Measurements from ENCODE around the gene HADHA.

Gene HADHA

DNA sequence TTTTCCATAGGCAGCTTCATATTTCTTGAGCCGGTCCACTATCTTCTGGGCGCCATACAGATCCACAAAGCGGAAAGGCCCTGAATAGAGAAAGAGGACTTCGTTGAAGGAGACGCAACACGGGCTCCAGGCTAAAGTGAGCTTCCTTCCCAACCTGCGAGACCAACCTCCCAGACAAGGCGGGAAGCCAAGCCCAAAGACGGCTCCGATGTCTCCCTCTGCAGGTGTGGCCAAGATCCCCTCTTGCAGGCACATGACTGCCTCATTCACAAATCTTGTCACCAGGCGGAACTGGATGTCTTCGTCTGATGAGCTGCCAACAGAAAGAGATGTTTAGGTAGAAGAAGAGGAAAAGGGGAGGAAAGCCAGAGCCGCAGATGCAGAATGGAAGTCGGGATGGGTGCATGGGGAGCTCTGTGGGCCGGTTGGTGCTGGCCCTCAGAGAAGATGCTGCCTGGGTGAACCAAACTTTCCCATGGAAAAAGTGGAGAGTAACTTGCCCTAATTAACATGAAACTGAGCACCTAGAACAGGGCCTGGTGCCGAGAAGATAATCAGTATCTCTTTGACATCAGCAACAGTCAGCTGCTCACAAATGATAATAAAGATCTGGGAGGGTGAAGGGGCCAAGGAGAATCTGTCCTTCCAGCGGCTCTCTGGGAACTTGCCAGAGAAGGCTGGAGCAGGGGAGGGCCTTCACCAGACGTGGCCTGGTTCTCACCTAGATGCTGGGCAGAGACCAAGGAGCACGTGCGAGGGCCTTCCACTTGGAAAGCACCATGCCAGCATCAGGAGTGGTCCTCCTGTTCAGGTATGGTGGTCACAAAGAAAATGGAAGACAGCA is 52.9 kb downstream of the HADHA start:
- no peak for DNase-seq (ENCODE audit: low read depth)

DNA sequence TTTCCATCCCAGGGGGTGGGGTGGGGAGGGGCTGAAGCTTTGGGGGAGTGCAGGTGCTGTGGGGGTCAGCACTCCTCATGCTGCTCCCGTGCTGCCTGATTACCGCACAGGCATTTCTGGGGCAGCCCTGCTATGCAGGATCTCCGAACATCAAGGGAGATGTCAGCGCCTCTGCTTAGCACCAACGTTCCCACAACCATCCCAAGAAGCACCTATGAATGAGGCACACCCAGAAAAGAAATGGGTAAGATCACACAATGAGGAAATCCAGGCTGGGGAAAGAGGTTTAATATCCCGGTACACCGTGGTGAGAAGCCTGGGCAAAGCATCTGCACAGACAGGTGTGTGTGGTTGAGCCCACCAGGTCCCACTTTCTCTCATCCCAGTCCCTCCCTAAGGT is 54.1 kb downstream of the HADHA start:
- no peak for DNase-seq (ENCODE audit: low read depth)

DNA sequence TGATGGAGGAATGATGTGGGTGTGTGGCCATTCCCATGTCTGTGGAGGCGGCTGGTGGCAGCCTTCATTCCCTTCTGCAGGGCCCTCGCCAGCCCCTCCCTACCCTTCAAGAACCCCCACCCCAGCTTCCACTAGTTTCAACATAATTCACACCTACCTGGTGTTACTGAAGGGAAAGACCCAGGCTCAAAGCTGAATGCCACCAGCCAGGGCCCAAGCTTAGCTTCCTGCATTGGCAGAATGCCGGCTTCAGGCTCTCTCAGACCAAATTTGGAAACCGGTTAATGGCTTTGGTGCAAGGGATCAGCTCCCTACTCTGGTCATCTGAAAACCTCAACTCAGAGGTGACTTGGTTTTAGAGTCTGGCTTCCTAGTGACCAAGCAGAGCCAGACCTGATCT is 54.7 kb downstream of the HADHA start:
- DNase-seq (ENCODE audit: low read depth), result no peak

DNA sequence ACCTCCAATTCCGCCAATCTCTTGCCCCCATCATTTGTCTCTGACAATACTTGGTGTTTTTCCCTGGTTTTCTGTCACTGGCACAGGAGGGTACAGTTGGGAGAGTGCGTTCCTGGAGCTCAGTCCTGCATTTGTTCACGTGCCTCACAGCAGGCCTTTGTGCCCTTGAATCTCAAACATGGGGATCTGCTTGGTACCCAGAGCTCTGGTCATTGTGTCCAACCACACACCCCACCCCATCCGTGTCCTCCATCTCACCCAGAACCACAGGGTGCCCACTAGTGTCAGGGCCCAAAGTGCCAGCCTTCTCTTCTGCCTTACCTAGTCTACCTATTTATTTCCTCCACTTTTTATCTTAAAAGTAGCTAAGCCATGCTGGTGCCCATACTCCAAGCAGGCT is 55.3 kb downstream of the HADHA start:
- no peak for DNase-seq (ENCODE audit: low read depth)

DNA sequence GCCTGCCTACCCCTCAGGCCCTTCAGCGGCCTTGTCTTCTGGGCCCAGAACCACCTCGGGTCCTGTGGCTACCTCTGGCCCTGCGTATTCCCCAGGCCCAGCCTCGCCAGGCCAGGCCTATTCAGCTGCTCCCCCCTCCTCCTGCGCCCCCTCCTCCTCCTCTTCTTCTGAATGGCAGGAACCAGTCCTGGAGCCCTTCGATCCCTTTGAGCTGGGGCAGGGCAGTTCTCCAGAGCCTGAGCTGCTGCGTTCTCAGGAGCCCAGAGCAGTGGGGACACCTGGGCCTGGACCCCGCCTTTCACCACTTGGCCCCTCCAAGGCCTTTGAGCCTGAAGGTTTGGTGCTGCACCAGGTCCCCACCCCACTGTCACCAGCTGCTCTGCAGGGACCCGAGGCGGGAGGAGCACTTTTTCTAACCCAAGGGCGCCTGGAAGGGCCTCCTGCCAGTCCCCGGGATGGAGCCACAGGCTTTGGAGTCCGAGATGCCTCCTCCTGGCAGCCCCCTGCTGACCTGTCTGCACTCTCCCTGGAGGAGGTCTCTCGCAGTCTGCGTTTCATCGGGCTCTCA is 56.8 kb downstream of the HADHA start:
- DNase-seq (ENCODE audit: low read depth), result no peak

DNA sequence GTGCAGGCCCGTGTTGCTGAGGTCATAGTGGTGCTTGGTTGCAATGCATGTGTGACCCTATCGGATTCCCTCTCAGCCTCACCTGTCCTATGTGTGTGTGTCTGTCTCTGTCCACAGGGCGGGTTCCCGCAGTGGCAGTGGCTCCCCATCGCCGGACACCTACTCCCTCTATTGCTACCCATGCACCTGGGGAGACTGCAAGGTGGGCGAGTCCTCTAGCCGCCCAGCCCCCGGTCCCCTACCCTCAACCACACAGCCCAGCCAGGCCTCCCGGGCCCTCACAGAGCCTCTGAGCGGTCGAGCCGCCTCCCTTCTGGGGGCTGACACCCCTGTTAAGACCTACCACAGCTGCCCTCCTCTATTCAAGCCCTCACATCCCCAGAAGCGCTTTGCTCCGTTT is 57.3 kb downstream of the HADHA start:
- DNase-seq (ENCODE audit: low read depth), result no peak

DNA sequence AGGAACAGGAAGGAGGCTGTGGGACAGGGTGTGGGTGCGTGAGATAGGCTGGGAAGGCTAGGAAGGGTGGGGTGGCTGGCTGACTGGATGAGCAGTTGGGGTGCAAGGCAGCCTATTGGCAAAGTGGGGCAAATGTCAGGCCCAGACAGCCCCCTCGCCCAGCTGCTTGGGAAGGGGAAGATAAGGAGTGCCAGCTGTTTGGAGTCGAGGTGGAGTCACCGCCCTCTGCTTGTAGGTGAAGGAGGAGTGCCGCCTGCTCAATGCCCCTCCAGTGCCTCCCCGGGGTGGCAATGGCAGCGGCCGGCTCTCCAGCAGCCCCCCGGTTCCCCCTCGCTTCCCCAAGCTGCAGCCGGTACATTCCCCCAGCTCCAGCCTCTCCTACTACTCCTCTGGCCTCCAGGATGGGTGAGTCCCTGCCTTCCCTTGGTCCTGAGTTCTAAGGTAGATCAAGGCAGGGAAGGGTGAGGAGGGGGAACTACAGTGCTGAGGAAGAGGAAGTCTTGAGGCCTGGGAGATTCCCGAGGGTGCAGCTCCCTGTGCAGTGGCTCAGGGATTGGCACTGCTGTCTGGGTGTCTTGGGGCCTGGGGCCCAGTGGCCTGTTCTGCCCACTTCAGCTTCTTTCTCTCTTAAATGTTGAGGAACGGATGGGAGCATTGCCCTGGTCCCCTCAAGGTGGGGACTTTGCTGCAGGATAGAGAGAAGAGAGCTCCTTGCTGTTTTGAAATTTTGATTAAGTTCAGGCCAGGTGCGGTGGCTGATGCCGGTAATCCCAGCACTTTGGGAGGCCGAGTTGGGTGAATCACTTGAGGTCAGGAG is 58.3 kb downstream of the HADHA start:
- DNase-seq (ENCODE audit: low read depth), result no peak

DNA sequence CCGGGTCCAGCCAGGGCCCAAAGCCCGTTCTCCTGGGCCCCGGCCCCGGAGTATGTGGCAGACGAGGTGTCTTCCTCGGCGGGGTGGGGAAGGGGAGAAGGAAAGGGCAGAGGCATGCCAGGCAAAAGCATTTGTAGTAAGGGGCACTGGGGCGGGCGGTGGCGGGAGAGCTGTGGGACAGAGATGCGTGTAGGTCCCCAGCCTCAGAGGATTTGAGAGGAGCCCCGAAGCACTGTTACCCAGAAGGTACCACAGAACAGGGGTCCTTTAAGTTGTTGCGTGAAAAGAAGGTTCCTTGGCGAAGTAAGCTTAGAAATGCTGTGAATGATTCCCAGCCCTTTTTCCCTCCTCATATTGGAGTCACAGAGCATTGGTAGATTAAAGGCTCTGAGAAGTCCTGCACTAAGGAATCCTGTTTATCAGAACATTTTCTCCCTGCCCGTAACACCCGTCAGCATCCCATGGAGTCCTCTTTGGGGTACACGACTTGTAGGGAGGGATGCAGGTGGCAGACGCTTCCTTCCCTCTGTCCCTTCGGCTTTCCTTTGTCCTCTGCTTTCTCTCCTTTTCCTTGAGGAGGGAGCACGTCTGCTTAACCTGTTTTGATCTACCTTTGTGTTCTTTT is 59.0 kb downstream of the HADHA start:
- DNase-seq (ENCODE audit: low read depth), result no peak

DNA sequence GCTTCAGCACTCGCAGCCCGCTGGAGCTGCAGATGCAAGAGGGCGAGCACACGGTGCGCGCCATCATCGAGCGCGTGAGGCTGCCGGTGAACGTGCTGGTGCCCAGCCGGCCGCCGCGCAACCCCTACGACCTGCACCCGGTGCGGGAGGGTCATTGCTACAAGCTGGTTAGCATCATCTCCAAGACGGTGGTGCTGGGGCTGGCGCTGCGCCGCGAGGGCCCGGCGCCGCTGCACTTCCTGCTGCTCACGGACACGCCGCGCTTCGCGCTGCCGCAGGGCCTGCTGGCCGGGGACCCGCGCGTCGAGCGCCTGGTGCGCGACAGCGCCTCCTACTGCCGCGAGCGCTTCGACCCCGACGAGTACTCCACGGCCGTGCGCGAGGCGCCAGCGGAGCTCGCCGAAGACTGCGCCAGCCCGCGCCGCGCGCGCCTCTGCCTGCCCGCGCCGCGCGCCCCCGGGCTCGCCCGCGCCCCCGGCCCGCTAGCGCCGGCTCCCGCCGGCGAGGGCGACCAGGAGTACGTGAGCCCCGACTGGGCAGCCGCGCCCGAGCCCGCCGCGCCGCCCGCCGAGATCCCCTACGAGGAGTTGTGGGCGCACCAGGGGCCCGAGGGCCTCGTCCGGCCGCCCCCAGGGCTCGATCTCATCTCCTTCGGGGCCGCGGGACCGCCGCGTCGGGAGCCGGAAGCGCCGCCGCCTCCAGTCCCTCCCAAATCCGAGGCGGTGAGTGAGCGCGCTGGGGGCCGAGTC is 59.7 kb downstream of the HADHA start:
- DNase-seq (ENCODE audit: low read depth), result peak; percentile 53

DNA sequence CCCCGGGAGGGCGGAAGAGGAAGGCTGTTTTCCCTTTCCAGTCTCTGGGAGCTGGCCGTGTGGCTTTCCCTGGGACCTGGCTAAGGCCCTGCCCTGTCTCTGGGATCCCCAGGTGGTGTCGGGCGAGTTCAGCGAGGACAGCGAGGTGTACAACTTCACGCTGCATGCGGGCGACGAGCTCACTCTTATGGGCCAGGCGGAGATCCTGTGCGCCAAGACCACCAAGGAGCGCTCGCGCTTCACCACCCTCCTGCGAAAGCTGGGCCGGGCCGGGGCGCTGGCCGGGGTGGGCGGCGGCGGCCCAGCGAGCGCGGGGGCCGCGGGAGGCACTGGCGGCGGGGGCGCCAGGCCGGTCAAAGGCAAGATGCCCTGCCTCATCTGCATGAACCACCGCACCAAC is 60.3 kb downstream of the HADHA start:
- DNase-seq (ENCODE audit: low read depth), result no peak

DNA sequence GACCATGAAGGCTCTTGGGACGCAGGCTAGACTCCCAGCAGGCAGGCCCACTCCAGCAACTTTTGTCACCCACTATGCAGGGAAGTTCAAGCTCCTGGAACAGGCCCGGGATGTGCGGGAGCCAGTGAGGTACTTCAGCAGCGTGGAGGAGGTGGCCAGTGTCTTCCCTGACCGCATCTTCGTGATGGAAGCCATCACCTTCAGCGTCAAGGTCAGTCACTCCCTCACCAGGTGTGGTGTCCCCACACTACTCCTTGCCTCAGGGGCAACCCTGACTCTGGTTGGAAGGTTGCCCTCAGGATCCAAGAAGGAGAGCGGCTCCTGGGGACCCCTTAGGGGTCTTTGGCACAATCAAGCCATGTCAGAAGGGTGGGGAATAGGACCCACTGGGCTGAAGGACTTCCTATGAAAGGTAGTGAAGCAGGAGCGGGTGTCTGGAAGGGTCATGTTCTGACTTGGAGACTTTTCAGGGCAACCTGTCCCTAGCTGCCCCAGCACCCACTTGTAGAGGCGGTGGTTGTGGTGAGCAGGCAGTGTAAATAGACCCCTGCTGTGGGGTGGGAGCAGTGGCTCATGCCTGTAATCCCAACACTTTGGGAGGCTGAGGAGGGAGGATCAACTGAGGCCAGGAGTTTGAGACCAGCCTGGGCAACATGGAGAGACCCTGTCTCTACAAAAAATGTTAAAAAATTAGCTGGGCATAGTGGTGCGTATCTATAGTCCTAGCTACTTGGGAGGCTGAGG is 61.4 kb downstream of the HADHA start:
- no peak for DNase-seq (ENCODE audit: low read depth)

DNA sequence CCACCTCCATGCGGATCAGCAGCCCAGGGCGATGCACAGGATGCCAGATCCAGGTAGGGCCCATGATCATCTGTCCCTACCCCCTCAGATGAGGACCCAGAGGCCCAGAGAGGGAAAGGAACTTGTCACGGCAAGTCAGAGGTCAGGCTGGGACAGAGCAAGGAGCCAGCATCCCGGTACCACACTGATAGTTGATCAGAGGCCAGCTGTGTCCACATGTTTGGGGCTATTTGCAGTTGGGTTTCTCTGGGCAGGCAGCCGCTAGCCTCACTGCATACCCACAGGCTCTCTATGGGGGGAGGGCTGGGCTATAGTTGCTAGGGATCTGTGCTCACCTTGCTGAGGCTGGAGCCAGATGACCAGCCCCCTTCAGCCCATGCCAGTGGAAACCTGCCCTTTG is 62.0 kb downstream of the HADHA start:
- no peak for DNase-seq (ENCODE audit: low read depth)

DNA sequence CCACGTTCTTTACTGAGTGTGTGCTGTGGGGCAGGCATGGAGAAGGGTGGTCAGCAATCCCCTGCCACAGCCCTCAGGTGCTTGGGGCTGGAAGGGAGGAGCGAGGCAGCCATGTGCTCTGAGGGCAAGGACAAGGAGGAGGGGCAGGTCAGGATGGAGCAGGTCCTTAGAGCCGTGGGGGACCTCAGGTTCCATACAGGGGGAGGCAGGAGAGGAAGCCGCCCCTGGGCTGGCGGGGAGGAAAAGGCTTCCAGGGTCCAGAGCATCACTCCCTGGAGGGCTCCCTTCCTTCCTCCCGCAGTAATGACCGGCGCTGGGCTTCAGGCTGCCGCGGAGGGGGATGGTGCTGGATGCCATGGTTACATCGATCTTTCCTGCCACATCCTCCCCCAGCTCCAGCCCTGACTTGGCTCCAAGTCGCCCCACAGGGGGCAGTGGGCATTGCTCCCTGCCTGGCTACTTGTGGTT is 65.0 kb downstream of the HADHA start:
- no peak for DNase-seq (ENCODE audit: low read depth)

DNA sequence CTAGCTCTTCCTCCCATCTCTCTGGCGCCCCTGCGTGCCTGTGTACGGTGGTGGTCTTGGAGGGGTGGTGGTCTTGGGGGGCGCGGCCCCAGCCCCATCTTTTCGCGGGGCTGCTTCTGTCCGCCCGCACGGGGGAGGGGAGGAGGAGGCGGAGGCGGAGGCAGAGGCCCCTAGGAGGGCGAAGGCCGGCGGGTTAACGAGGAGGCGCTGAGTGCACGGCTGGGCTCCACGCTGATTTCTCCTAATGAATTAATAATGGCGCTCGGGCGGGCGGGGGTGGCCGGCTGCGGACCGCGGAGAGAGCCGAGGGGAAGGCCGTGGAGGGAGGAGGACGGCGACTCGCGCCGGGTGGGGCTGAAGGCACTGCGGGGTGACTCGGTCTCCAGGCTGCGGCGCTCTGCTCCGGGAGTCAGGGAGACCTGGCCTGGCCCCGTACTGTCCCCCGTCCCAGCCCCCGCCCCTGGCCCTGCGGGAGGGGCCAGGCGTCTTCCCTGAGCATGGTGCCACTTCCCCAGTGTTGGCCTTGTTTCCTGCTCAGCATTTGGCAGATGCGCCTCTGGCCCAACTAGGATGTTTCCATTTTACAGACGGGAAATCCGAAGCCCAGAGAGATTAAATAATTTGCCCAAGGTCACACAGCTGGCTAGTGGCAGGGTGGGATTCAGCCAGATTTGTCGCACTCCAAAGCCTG is 65.5 kb downstream of the HADHA start:
- no peak for DNase-seq (ENCODE audit: low read depth)

DNA sequence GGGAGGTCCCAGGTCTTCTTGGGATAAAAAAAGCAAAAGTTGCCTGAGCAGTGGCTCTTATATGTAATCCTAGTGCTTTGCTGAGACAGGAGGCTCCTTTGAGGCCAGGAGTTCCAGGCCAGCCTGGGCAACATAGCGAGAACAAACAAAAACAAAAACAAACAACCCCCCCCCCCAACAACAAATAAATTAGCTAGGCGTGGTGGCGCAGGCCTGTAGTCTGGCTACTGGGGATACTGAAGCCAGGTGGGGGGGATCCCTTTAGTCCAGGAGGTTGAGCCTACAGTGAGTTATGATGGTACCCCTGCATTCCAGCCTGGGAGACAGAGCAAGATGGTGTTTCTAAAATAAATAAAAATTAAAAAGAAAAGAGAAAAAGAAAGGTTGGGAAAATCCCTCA is 66.2 kb downstream of the HADHA start:
- no peak for DNase-seq (ENCODE audit: low read depth)

DNA sequence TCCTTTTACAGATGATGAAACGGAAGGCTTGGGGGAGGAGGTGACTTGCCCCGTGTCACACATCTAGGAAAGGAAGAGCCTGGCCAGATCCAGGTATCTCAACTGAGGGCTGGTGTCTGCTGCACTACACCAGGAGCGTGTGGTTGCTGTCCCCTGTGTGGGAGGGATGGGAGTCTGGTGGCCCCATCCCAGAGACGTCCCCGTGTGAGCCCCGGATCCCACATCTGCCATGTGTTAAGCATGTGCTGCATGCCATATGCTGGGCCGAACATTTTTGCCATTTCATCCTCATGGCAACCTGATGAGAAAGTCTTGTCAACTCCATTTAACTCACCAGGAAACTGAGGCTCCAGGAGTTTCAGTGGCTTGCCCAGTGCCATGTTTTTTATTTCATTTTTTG is 67.3 kb downstream of the HADHA start:
- no peak for DNase-seq (ENCODE audit: low read depth)

DNA sequence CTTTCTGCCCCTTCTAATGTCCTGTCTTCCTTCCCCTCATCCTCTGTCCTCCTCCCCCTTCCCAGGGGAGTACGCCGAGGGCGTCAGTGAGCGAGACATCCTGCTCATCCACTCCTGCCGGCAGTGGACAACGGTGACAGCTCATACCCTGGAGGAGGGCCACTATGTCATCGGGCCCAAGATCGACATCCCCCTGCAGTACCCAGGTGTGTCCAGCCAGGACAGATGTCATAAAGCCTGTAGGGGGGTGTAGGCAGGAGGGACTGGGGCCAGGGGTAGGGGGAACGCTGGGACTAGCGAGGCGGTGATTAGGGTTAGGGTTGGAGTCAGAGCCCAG is 68.2 kb downstream of the HADHA start:
- DNase-seq (ENCODE audit: low read depth), result no peak

DNA sequence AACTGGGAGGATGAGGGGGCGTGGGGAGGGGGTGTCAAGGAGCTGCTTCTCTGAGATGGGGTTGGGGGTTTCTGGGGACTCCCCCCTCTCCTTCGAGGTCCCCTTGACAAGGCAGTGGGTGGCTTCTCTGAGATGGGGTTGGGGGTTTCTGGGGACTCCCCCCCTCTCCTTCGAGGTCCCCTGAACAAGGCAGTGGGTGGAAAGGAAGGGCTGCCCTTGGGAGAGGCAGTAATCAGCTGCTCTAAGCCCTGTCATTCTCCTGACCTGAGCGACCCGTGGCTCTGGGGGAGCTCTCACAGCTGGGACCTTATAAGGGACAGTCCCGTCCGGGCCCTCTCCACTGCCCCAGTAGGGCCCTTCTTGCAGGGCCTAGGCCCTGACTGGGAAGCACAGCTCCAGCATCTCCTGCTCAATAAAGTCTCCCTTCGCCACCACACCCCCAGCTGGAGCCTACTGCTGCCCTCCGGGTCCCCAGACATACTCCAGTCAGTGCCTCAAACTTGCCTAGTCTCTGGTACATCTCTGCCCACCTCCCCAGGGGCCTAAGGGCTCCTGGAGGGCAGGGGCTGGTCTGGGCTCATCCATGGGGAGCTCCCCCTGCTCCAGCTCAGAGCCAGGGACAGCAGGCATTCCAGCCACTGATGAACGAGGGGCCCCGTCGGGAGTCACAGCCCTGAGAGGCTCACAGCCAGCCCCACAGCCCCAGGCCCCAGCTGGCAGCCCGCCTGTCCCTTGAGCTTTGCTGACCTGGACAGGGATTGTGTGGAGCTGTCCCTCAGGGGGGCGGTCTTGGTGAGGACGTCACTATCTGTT is 68.8 kb downstream of the HADHA start:
- DNase-seq (ENCODE audit: low read depth), result no peak

DNA sequence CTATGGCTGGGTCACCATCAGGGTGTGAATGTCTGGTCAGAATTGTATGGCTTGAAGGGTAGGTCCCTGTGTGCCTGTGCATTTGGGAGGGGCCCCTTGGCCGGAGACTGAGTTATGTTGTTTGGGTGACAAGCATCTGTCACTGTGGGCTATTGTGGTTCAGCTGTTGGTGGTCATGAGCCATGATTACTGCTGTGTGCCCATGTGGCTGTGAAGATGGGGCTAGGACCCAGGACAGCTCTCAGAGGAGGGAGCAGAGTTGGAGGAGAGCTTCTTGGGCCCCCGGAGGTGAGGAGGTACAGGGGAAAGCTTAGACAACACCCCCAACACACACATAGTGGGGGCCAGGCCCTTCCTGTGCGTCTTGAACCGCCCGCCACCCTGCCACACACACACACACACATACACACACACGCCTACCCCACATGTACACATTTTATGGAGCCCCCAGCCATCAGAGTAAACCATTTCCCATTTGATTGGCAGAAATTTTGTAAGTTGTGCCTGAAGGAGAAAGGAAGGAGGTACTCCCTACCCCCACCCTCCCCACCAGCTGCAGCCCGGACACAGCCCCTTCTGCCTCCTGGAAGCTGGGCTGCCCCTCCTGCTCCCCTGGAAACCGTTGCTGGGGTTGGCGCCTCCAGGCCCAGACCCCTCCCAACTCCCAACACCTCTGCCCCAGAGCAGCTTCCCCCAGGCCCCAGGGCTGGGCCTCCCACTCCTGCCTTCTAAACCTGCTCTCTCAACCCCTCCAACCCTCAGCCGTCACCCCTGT is 69.6 kb downstream of the HADHA start:
- DNase-seq (ENCODE audit: low read depth), result no peak

Data from GM04504 (cell line).